AG04449 (cell line): ENCODE measurements around the gene WTAP.

Experiments
- CTCF ChIA-PET: fragments of 350-600 bp; formaldehyde crosslinking; extraction: SDS; loops from one replicate; lab custom pipeline; 2021; ENCODE audit warnings: antibody characterized with exemption; lab: Yijun Ruan, JAX
- POLR2A ChIA-PET: fragments of 400-600, 350-600 bp; formaldehyde crosslinking; extraction: SDS; loops from one replicate; lab custom pipeline; 2020; ENCODE audit warnings: antibody characterized with exemption, inconsistent platforms; lab: Yijun Ruan, JAX
- DNase-seq: peaks from one replicate; pipeline ENCODE4 v3.0.0-alpha.2; 2010; ENCODE audit warnings: low read depth, low spot score
- H3K4me3 ChIP-seq: 2 replicates; pipeline ENCODE4 v1.5.1; 2011; ENCODE audit warnings: low read depth, mild to moderate bottlenecking, control low read depth, low read length
- TF ChIP-seq, protein P1 (sequence below): IDR thresholded peaks from one replicate; pipeline ENCODE4 v1.5.1; 2011; ENCODE audit warnings: mild to moderate bottlenecking, moderate library complexity, low read length, control low read depth, inconsistent platforms; ENCODE audit not compliant: insufficient read depth; ENCODE audit errors: missing control alignments

Gene WTAP

DNA sequence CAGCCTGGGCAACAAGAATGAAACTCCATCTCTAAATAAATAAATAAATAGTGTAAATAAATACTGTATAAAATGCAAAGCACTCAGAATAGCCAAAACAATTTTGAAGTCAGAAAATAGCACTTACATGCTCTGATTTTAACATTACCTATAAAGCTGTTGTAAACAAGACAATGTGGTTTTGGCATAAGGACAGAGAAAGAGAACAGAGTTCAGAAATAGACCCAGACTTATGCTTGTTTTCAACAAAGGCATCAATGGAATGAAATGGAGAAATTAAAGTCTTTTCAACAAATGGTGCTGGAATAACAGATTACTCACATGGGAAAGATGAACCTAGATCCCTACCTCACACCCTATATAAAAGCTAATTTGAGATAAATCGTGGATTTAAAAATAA, 44.9 kb downstream of the WTAP start:
- DNase-seq, result no peak
- H3K4me3 ChIP-seq, result no peak overlapping the region
- ChIA-PET POLR2A (interaction anchor here (0.6 to 0.8 kb wide), 2 partner anchors 11 to 204 kb away, joined by 3 read pairs; no protein-coding TSS in a partner anchor), CTCF (interaction anchor here (1.0 to 1.7 kb wide), 2 partner anchors 14 to 81 kb away, joined by 3 to 4 read pairs; no protein-coding TSS in a partner anchor)
- TF ChIP-seq, protein P1, sequence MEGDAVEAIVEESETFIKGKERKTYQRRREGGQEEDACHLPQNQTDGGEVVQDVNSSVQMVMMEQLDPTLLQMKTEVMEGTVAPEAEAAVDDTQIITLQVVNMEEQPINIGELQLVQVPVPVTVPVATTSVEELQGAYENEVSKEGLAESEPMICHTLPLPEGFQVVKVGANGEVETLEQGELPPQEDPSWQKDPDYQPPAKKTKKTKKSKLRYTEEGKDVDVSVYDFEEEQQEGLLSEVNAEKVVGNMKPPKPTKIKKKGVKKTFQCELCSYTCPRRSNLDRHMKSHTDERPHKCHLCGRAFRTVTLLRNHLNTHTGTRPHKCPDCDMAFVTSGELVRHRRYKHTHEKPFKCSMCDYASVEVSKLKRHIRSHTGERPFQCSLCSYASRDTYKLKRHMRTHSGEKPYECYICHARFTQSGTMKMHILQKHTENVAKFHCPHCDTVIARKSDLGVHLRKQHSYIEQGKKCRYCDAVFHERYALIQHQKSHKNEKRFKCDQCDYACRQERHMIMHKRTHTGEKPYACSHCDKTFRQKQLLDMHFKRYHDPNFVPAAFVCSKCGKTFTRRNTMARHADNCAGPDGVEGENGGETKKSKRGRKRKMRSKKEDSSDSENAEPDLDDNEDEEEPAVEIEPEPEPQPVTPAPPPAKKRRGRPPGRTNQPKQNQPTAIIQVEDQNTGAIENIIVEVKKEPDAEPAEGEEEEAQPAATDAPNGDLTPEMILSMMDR, result no peak

DNA sequence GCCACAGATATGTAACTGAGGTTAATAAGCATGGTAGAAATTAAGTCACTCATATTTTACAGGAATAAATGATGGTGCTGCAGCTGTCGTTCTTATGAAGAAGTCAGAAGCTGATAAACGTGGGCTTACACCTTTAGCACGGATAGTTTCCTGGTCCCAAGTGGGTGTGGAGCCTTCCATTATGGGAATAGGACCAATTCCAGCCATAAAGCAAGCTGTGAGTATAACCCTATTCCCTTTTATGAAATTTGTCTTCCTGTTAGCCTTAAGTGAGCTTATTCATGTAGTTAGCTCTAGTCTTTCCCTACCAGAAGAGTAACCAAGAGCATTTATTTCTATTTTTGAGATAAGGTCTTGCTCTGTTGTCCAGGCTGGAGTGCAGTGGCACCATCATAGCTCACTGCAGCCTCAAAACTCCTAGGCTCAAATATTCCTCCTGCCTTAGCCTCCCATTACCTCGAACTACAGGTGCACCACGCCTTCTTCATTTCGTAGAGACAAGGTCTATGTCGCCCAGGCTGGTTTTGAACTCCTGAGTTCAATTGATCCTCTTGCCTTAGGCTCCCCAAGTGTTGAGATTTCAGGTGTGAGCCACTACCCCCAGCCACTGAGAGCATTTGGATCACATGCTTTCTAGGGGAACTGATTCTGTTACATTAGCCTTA, 50.1 kb downstream of the WTAP start:
- TF ChIP-seq, protein P1, result no peak
- no peak for DNase-seq
- ChIA-PET POLR2A (interaction anchor here (1.2 kb wide), 1 partner anchor 12 kb away, joined by 4 read pairs; the partner anchor contains the start of gene TCP1), CTCF (interaction anchor here (0.8 kb wide), 1 partner anchor 88 kb away, joined by 3 read pairs; no protein-coding TSS in a partner anchor)
- H3K4me3 ChIP-seq, result no peak overlapping the region

DNA sequence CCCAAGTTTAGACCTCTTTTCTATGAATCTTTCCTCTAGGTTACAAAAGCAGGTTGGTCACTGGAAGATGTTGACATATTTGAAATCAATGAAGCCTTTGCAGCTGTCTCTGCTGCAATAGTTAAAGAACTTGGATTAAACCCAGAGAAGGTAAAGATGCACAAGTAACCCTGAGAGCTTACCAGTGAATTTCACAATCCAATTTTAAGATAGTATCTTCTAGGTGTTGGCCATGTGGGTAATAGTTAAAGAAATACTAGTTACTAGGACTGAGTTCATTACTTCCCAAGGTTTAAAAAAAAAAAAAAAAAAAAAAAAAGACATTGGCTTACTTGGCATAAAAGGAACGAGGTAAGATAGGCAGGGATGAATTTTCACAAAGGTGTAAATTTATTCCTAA, 50.8 kb downstream of the WTAP start:
- TF ChIP-seq, protein P1, result no peak
- POLR2A ChIA-PET, result no interaction called here
- DNase-seq, result no peak
- CTCF ChIA-PET, result interaction anchor here (1.0 kb wide), 1 partner anchor 52 kb away, joined by 3 read pairs; no protein-coding TSS in a partner anchor
- no peak overlapping the region for H3K4me3 ChIP-seq

DNA sequence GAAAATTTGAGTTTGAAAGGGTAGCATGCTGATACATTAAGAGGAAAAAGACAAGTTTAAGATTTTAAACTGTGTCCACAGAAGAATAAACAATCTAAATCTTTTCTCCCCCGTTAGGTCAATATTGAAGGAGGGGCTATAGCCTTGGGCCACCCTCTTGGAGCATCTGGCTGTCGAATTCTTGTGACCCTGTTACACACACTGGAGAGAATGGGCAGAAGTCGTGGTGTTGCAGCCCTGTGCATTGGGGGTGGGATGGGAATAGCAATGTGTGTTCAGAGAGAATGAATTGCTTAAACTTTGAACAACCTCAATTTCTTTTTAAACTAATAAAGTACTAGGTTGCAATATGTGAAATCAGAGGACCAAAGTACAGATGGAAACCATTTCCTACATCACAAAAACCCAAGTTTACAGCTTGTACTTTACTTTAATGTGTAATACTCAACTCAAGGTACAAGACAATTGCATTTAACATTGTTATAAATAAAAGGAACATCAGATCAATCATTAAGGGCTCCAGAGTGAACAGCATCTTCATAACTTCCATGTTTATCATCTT, 51.3 kb downstream of the WTAP start:
- H3K4me3 ChIP-seq, result no peak overlapping the region
- TF ChIP-seq, protein P1, result no peak
- no peak for DNase-seq
- ChIA-PET CTCF (interaction anchor here (1.0 kb wide), 1 partner anchor 52 kb away, joined by 3 read pairs; no protein-coding TSS in a partner anchor), POLR2A (no interaction called here)

DNA sequence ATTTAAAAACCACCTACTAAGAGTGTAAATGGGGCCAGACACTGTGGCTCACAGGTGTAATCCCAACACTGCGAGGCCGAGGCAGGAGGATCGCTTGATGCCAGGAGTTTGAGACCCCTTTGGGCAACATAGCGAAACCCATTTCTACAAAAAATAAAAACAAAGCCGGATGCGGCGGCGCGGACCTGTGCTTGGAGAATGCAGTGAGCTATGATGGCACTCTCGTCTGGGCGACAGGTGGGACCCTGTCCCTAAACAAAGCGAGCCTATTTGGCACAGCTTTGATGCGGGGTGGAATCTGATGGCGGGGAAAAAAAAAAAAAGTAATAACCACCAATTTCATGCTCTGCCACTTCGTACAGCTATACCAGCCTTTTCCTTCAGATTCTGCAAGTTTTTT, 61.0 kb downstream of the WTAP start:
- ChIA-PET POLR2A (no interaction called here), CTCF (interaction anchor here (1.8 kb wide), 2 partner anchors 97 to 154 kb away, joined by 6 read pairs; no protein-coding TSS in a partner anchor)
- TF ChIP-seq, protein P1, result no peak
- peak overlapping the region; percentile 95 for H3K4me3 ChIP-seq
- no peak for DNase-seq
